Caco-2 (cell line): ENCODE results near the gene SNAPC5. TPM values are rescaled to one million over a fixed set of nuclear protein-coding genes. Genes with fewer than 3 reads are reported as not detected.

Source experiments
- BruUV-seq: library from RNA; stranded (reverse); fragments of 400-500 nt; replicated peaks from 2 replicates; lab custom pipeline; 2021; lab: Mats Ljungman, UMichigan
- CTCF ChIA-PET: fragments of 300-600 bp; sonication (Branson Sonifier 250); formaldehyde crosslinking; loops from one replicate; lab custom pipeline; 2022; ENCODE audit warnings: antibody characterized with exemption; lab: Charles Lee
- POLR2A ChIA-PET: fragments of 300-600 bp; sonication (Branson Sonifier 250); formaldehyde crosslinking; loops from one replicate; lab custom pipeline; 2022; ENCODE audit warnings: antibody characterized with exemption; lab: Charles Lee
- DNase-seq, 2 experiments: peaks; one replicate each; pipeline versions ENCODE4 v3.0.0 to v3.0.0-alpha.2; 2020 to 2022
- H3K27me3 ChIP-seq: replicated peaks from 2 replicates; pipeline ENCODE4 v1.6.0; 2011; ENCODE audit warnings: low read length; ENCODE audit not compliant: control insufficient read depth, insufficient read depth
- H3K36me3 ChIP-seq: 2 replicates; pipeline ENCODE4 v1.5.1; 2011; ENCODE audit warnings: low read length; ENCODE audit not compliant: control insufficient read depth, insufficient read depth
- H3K4me1 ChIP-seq: fragments of 250-450 bp; sonication (Bioruptor Pico); 2 replicates; pipeline ENCODE4 v1.5.1; 2020; ENCODE audit warnings: mild to moderate bottlenecking
- H3K4me3 ChIP-seq: 2 replicates; pipeline ENCODE4 v1.5.1; 2011; ENCODE audit warnings: low read depth, mild to moderate bottlenecking, control low read depth, low read length
- H3K9me3 ChIP-seq: fragments of 250-450 bp; sonication (Bioruptor Pico); 2 replicates; pipeline ENCODE4 v1.5.1; 2020; ENCODE audit warnings: mild to moderate bottlenecking, moderate library complexity
- H3K27ac Mint-ChIP-seq: one replicate; pipeline ENCODE4 v1.8.0; 2022; ENCODE audit warnings: mixed read lengths; ENCODE audit not compliant: unreplicated experiment
- H3K27me3 Mint-ChIP-seq: one replicate; pipeline ENCODE4 v1.8.0; 2022; ENCODE audit warnings: mixed read lengths; ENCODE audit not compliant: insufficient read depth, unreplicated experiment
- H3K36me3 Mint-ChIP-seq: one replicate; pipeline ENCODE4 v1.8.0; 2022; ENCODE audit warnings: mild to moderate bottlenecking, mixed read lengths; ENCODE audit not compliant: insufficient read depth, unreplicated experiment
- H3K4me1 Mint-ChIP-seq: one replicate; pipeline ENCODE4 v1.8.0; 2022; ENCODE audit warnings: low read depth, mixed read lengths; ENCODE audit not compliant: unreplicated experiment
- H3K4me3 Mint-ChIP-seq: one replicate; pipeline ENCODE4 v1.8.0; 2022; ENCODE audit warnings: mild to moderate bottlenecking, moderate library complexity, mixed read lengths; ENCODE audit not compliant: unreplicated experiment
- H3K9me3 Mint-ChIP-seq: one replicate; pipeline ENCODE4 v1.8.0; 2022; ENCODE audit warnings: mixed read lengths; ENCODE audit not compliant: unreplicated experiment
- intact Hi-C: fragments of 100-400 bp; cut with micrococcal nuclease; formaldehyde crosslinking; loops from one replicate; pipeline ENCODE4 v1.10.0; 2022; ENCODE audit not compliant: unreplicated experiment
- total RNA-seq: library from RNA; stranded (reverse); gene quantifications from 2 replicates; pipeline ENCODE4 v1.2.3, GENCODE V29; 2022
- TF ChIP-seq, protein P1 (sequence below), 2 experiments: fragments of 200-600 bp in 1 of 2; IDR thresholded peaks; 1 replicate in 1 of 2; 2 replicates in 1 of 2; pipeline versions ENCODE4 v1.5.1 to v1.8.0; 2011 to 2022; ENCODE audit warnings: antibody characterized with exemption in 1 of 2, control low read depth in 1 of 2, inconsistent platforms in 1 of 2, low read depth in 1 of 2, low read length in 1 of 2, mild to moderate bottlenecking in 1 of 2, moderate library complexity in 1 of 2; ENCODE audit not compliant: insufficient read depth in 1 of 2, severe bottlenecking in 1 of 2, unreplicated experiment in 1 of 2

SNAPC5 gene
- total RNA-seq, 1 experiment from 2014 or later: 28.1 TPM

DNA sequence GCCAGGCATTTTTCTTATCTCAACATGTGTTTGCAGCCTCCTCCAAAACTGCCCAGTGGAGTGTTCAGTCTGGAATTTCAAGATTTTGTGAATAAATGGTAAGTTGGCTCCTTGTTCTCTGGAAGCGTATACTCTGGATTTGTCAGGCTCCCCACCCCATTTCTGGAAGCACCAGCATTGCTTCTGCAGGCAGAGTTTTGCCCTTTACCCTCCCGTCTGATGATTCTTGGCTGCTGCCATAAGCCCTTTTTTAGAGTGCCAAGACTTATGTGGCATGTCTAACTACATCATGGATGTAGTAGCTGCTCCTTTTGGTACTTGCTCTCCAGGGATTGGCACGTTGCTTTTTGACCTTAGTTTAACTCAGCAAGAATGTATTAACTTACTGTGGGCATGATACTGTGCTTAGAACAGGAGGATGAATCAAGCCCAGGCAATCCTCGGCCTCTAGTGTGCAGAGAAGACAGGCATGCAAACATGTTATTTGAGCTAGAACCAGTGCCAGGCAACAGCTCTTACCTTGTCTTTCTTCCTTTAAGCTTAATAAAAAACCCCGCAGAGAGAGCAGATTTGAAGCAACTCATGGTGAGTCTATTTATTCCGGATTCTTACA lies 8.3 kb downstream of the SNAPC5 start:
- no peak for DNase-seq
- CTCF ChIA-PET: interaction anchor here (1.0 kb wide), 1 partner anchor 9 kb away, joined by 3 read pairs; the partner anchor contains the start of gene SNAPC5
- Histone ChIP-seq H3K27me3 (no peaks in the 10 kb centered on the region), H3K4me1 (no peaks in the 10 kb centered on the region), H3K36me3 (no peaks in the 10 kb centered on the region; the same call in 1 of the 2 replicates), H3K9me3 (no peaks in the 10 kb centered on the region), H3K4me3 (no peak overlapping the region)
- intact Hi-C loops: no loop called here
- H3K36me3 Mint-ChIP-seq: peaks cover 74% of the 10 kb centered on the region
- no peaks in the 10 kb centered on the region for H3K9me3 Mint-ChIP-seq
- no TSS peak for BruUV-seq
- no peak overlapping the region for H3K27ac Mint-ChIP-seq
- POLR2A ChIA-PET: no interaction called here
- no peak overlapping the region for H3K4me3 Mint-ChIP-seq
- H3K27me3 Mint-ChIP-seq: no peaks in the 10 kb centered on the region
- no peaks in the 10 kb centered on the region for H3K4me1 Mint-ChIP-seq
- TF ChIP-seq, protein P1, sequence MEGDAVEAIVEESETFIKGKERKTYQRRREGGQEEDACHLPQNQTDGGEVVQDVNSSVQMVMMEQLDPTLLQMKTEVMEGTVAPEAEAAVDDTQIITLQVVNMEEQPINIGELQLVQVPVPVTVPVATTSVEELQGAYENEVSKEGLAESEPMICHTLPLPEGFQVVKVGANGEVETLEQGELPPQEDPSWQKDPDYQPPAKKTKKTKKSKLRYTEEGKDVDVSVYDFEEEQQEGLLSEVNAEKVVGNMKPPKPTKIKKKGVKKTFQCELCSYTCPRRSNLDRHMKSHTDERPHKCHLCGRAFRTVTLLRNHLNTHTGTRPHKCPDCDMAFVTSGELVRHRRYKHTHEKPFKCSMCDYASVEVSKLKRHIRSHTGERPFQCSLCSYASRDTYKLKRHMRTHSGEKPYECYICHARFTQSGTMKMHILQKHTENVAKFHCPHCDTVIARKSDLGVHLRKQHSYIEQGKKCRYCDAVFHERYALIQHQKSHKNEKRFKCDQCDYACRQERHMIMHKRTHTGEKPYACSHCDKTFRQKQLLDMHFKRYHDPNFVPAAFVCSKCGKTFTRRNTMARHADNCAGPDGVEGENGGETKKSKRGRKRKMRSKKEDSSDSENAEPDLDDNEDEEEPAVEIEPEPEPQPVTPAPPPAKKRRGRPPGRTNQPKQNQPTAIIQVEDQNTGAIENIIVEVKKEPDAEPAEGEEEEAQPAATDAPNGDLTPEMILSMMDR (IDR thresholded peaks at IDR 0.05; ENCODE audit: insufficient read depth in 1 of 2, low read depth in 1 of 2, low read length in 1 of 2, severe bottlenecking in 1 of 2, unreplicated experiment in 1 of 2): no peak

DNA sequence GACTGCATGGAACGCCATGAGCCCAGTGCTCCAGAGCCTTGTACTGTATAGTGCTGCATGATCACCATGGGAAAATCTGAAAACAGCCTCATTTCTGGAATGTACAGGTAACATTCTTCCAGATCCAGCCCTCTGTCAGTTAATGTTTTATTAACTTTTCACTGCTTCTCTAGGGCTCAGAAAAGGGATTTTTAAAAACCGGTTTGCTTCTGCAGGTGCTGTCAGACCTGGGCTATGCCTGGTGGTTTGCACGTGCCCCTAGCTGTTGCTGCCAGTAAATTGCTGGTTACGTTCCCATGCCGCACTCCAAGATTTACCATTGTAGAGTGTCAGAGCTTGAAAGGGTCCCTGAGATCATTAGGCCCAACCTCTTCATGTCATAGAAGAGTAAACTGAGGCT lies 9.0 kb downstream of the SNAPC5 start:
- H3K27me3 Mint-ChIP-seq: no peaks in the 10 kb centered on the region
- ChIA-PET CTCF (no interaction called here), POLR2A (no interaction called here)
- H3K9me3 Mint-ChIP-seq: no peaks in the 10 kb centered on the region
- no peaks in the 10 kb centered on the region; the same call in 1 of the 2 replicates for H3K36me3 ChIP-seq
- no peaks in the 10 kb centered on the region for H3K27me3 ChIP-seq
- no peaks in the 10 kb centered on the region for H3K9me3 ChIP-seq
- H3K4me3 Mint-ChIP-seq: no peak overlapping the region
- no TSS peak for BruUV-seq
- no peak overlapping the region for H3K4me3 ChIP-seq
- H3K4me1 Mint-ChIP-seq: no peaks in the 10 kb centered on the region
- H3K27ac Mint-ChIP-seq: no peak overlapping the region
- TF ChIP-seq, protein P1 (IDR thresholded peaks at IDR 0.05; ENCODE audit: insufficient read depth in 1 of 2, low read depth in 1 of 2, low read length in 1 of 2, severe bottlenecking in 1 of 2, unreplicated experiment in 1 of 2): no peak
- peaks cover 74% of the 10 kb centered on the region for H3K36me3 Mint-ChIP-seq
- intact Hi-C loops: no loop called here
- no peaks in the 10 kb centered on the region for H3K4me1 ChIP-seq
- DNase-seq: no peak

DNA sequence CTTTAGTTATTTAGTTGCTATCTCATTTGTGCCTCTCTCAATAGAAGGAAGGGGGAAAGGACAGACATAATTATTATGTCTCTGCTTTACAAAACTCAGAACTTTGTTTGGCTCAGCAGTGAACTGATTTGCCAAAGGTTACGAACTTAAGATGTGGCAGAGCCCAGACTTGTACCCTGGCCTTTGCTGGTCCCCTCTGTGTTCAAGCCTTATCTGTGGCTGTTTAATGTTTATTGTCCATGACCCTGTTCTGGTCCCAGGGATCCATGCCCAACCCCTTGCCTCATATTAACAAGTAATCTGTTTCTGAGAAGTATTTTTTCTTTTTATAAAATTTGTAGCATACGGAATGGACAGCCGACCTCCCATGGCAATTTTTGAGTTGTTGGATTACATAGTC lies 10.7 kb downstream of the SNAPC5 start:
- no peaks in the 10 kb centered on the region for H3K27me3 Mint-ChIP-seq
- no TSS peak for BruUV-seq
- no peak for DNase-seq
- H3K36me3 Mint-ChIP-seq: peaks cover 70% of the 10 kb centered on the region
- Histone ChIP-seq H3K4me1 (no peaks in the 10 kb centered on the region), H3K4me3 (no peak overlapping the region), H3K9me3 (no peaks in the 10 kb centered on the region), H3K27me3 (no peaks in the 10 kb centered on the region), H3K36me3 (no peaks in the 10 kb centered on the region; the same call in 1 of the 2 replicates)
- intact Hi-C loops: no loop called here
- H3K4me1 Mint-ChIP-seq: no peaks in the 10 kb centered on the region
- POLR2A ChIA-PET: no interaction called here
- no peaks in the 10 kb centered on the region for H3K9me3 Mint-ChIP-seq
- H3K4me3 Mint-ChIP-seq: no peak overlapping the region
- CTCF ChIA-PET: no interaction called here
- H3K27ac Mint-ChIP-seq: no peak overlapping the region
- TF ChIP-seq, protein P1 (IDR thresholded peaks at IDR 0.05; ENCODE audit: insufficient read depth in 1 of 2, low read depth in 1 of 2, low read length in 1 of 2, severe bottlenecking in 1 of 2, unreplicated experiment in 1 of 2): no peak
